GM19397 (cell line): Measurements from ENCODE around the gene LGALS8.

ENCODE experiments used
- ATAC-seq: cut with Tn5 transposase; IDR thresholded peaks from one replicate; pipeline ENCODE4 v1.9.1; 2021; ENCODE audit warnings: mild to moderate bottlenecking, moderate library complexity; ENCODE audit not compliant: unreplicated experiment

The LGALS8 gene

GRCh38 chr1:236508593-236509027, 15.2 kb upstream of the LGALS8 start:
- no peak for ATAC-seq

- ATAC-seq, result no peak
Measured at GRCh38 chr1:236509203-236509602, 14.6 kb upstream of the LGALS8 start.

GRCh38 chr1:236509647-236510401, 14.0 kb upstream of the LGALS8 start:
- ATAC-seq, result no peak

DNA sequence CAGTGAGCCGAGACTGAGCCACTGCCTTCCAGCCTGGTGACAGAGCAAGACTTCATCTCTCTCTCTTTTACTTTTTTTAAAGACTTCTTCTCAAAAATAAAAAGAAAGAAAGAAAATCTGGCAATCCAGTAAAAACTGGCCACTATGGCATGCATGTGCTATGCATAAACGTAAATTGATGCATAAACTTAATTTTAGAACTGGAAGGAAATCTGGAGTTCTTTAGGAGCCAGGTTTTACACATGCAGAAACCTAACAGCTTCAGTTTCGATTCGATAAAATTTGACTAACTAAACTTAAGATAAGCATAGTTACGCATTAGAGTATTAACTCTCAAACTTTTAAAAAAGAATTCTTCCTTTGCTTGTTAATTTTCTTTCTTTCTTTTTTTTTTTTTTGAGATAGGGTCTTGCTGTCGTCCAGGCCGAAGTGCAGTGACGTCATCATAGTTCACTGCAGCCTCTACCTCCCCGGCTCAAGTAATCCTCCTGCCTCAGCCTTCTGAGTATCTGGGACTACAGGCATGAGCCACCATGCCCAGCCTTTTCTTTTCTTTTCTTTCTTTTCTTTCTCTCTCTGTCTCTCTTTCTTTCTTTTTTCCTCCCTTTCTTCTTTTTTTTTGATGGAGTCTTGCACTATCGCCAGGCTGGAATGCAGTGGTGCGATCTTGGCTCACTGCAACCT, 11.9 kb upstream of the LGALS8 start:
- no peak for ATAC-seq

DNA sequence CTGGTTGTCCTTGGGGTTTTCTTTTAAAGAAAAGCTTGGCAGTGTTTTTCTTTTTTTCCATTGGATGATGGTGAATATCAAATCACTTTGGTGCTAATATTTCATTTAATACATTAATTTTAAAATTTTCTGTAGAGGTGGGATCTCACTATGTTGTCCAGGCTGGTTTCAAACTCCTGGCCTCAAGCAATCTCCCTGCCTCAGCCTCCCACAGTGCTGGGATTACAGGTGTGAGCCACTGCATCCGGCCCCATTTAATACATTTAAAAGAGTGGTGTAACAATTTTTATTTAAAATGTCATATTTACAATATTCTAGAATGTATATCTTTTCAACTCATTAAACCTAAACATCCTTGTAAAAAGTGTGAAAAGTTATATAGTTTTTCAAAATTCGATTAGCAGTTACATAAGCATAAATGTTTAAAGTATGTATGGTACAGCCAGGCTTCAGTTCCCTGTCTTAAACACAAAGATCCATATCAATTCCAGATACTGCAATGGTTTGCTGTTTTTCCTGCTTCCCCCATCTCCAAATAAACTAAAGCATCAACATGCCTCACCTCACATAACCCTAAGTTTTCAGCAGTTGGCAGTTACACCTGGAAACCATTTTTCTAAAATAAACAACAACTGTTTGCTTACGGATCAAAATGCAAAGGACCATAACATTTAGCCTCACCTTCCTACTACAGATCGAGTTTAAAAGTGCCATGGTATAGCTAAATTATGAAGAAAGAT, 8.9 kb upstream of the LGALS8 start:
- no peak for ATAC-seq

GRCh38 chr1:236515443-236515958, 8.3 kb upstream of the LGALS8 start:
- no peak for ATAC-seq

GRCh38 chr1:236516929-236517704, 6.7 kb upstream of the LGALS8 start:
- no peak for ATAC-seq

DNA sequence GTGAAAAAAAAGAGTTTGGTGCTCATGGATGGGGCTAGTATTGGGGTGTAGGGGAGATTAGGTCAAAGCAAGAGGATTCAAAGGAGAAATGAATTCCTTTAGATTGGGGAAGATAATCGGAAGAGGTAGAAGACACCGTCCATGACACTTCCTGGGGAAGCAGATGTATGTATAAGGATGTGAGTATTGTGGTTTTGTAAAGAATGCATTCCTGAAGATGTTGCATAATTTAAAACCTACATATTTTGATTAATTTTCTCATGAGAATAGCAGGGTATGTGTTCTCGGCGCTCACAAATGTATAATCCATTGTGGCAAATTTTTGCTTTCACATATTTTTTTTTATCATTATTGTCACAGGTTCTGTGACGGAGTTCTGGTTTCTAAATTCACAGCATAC, 5.5 kb upstream of the LGALS8 start:
- ATAC-seq, result no peak

DNA sequence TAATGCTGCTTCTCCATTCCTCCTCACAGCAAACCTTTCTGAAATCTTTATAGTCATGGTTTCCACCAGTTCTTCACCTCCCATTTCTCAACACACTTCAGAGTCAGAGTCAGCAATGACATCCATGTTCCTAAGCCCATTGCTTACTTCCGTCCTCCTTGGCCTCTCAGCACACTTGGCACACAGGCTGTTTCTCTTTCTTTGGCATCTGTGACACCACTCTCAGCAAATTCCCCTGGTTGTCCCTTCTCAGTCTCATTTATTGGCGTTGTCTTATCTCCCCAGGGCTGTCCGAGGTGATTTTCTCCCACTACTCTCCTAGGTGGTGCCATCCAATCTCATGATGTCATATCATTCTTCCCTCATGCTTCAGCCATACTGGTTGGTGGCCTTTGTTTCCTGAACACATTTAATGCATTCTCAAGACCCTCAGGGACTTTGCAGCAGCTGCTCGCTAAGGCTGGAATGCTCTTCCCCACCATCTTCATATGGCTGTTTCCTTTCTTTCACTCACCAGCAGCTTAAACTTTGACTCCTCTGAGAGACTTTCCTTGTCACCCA, 3.3 kb upstream of the LGALS8 start:
- no peak for ATAC-seq

DNA sequence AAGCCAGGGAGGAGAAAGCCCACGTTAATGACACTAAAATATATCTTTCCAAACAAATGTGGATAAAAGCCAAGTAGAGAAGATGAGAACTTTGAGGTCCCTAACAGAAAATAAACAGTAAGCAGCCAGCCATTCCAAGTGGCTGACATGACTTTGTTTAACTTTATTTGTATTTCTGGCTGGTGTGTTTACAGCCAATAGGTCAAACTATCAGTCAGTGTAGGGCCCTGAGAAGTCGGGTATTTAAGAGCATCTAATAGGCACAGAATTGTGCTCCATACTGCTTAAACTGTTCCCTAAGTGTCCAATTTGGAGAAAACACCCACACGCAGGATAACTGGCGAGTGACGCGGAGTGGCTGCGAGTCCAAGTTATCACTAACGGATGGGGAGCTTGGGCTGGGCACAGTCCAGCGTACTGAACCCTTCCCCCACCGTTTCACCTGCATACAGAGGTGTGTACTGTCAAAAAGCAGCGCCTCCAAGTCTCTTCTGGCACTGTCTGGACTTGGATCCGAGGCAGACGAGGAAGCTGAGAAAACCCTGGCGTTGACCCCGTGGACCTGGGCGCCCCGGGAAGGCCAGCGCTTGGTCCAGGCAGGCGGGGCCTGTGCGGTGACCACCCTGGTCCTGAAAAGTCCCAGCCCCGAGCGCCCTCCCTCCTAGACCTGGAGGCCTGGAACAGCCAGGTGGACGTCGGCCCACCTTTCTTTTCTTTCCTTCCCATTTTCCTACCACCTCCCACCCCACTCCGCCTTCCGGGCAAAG, 662 bp upstream of the LGALS8 start:
- ATAC-seq, result peak; percentile 5

DNA sequence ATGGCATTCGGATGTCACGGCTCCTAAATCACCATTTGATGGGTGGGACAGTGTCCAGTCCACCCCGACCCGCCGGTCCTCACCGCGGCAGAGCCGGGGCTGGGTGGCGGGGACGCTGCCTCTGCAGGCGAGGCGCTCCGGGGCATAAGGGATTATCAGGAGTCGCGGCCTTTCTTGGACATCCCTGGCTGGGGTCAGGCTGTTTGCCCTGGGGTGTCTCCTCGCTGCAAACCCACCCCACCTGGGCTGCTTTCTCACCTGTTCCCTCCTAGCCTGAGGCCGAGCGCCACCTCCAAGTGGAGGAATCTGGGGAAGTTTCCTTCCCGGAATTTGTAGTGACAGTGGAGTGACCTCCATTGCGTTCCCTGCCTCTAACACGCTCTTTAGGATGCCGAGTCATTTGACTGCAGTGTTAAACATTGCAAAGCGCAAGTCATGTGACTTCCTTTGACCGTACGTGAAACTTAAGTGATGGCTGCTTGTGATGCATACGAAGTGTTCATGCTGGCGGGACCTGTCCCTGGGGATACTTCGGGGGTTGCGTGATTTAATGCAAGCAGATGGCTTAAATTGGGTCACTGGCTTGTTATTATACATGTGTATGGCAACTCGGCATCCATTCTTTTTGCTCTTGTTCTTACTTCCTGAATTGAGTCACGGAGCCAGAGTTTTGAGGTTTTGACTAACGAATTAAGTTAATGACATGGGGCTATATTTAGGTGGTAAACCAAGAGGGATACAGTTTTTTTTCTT, 536 bp downstream of the LGALS8 start:
- peak; percentile 85 for ATAC-seq

DNA sequence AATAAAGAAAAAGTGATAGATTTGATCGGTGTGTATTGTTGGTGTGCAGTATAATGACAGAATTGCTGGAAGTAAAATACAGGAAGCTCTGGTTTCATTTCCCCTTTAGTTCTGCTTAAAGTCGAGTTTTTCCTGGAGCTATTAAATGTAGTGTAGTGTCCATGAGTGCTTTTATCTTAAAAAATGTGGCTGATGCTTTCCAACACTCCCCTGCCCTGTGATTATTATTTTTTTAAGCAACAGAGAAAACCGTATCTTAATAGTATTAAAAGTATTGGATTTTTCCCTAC, 1.1 kb downstream of the LGALS8 start:
- no peak for ATAC-seq

GRCh38 chr1:236526079-236526478, 2.3 kb downstream of the LGALS8 start:
- ATAC-seq, result no peak

DNA sequence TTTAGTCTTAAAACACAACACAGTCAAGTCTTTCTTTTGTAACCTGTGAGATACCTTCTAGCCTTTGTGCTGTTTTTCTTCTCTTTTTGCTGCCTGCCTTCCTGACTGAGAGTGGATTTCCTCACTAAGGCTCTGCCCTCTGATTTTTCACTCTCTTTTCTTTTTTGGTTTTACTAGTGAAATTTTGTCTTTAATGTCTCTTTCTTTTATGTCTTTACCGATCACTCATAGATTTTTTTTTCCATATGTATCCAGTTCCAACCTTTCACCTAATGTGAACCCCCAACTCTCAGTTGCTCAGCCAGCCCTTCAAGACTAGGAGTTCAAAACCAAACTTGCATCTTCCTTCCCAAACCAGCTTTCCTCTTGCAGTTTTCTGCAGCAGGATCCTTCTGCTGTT, 6.5 kb downstream of the LGALS8 start:
- ATAC-seq, result no peak

- ATAC-seq, result no peak
Measured at GRCh38 chr1:236530959-236531358, 7.2 kb downstream of the LGALS8 start.

DNA sequence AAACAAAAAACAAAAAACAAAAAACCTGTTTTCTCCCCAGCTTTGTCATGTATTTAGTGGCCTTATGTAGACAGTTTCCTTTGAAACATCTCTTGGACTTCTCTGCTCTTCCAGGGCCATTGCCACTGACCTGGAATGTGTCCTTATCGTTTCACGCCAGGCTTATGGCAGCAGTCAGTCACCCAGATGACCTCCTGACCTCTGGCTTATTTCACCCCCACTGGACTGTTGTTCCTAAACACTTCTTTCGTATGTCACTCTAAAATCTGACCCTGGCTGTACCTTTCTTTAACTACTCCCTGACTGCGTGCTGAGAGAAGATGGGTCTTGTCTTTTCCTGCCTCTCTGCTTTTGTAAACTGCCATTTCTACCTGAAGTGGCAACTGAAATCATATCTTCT, 9.1 kb downstream of the LGALS8 start:
- ATAC-seq, result no peak

DNA sequence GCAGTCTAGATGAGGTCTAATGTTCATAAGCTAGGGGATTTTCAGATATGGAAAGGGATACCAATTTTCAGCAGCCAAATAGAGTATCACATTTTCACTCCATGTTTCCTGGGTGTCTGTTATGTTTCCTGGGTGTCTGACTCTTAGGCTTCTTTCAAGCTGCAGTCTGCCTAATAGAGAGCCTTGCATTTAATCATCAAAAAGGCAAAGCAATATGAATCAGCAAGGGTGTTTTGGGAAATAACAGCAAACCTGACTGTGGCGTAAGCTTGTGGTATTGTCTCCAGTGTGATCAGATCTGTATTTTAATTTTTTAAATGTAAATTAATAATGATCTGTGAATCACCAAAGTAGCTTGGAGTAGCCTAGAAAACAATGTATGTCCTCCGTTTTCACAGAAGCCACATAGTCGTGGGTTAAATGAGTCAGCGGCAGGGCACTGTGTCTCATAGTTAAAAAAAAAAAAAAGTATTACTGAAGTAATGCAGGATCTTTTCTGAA, 10.4 kb downstream of the LGALS8 start:
- no peak for ATAC-seq

GRCh38 chr1:236535190-236535589, 11.4 kb downstream of the LGALS8 start:
- no peak for ATAC-seq

GRCh38 chr1:236535662-236536161, 11.9 kb downstream of the LGALS8 start:
- no peak for ATAC-seq
